NCI-H2196 treated with DMSO at 0.1 percent for 48 hours (cell line): Measurements from ENCODE around the gene PRKG1.
"Not testable (repeated sequence)": the region's sequence is repeated elsewhere in the genome, so short reads cannot be mapped to it uniquely, and the experiment has no call there.

Experiments used
- DNase-seq: peaks from one replicate; lab custom pipeline; 2025; ENCODE audit not compliant: unreplicated experiment; lab: John Stamatoyannopoulos, UW

PRKG1 gene

GRCh38 chr10:51569467-51569866, 495.2 kb downstream of the PRKG1 start:
- DNase-seq, result no peak

GRCh38 chr10:51574248-51575048, 500.2 kb downstream of the PRKG1 start:
- no peak for DNase-seq

- not testable (repeated sequence) for DNase-seq
Measured at GRCh38 chr10:51581196-51581595, 506.9 kb downstream of the PRKG1 start.

- DNase-seq, result no peak
Measured at GRCh38 chr10:51583976-51584375, 509.7 kb downstream of the PRKG1 start.

GRCh38 chr10:51585742-51586141, 511.5 kb downstream of the PRKG1 start:
- DNase-seq, result no peak

- DNase-seq, result no peak
Measured at GRCh38 chr10:51588984-51589383, 514.7 kb downstream of the PRKG1 start.

- no peak for DNase-seq
Measured at GRCh38 chr10:51590818-51591217, 516.5 kb downstream of the PRKG1 start.

- DNase-seq, result no peak
Measured at GRCh38 chr10:51596695-51597094, 522.4 kb downstream of the PRKG1 start.

- DNase-seq, result no peak
Measured at GRCh38 chr10:51599647-51600046, 525.4 kb downstream of the PRKG1 start.

GRCh38 chr10:51602326-51602725, 528.0 kb downstream of the PRKG1 start:
- no peak for DNase-seq

GRCh38 chr10:51604579-51604978, 530.3 kb downstream of the PRKG1 start:
- no peak for DNase-seq

GRCh38 chr10:51606825-51607462, 532.7 kb downstream of the PRKG1 start:
- DNase-seq, result no peak

- no peak for DNase-seq
Measured at GRCh38 chr10:51607463-51607835, 533.2 kb downstream of the PRKG1 start.

GRCh38 chr10:51608211-51608610, 533.9 kb downstream of the PRKG1 start:
- no peak for DNase-seq

- DNase-seq, result no peak
Measured at GRCh38 chr10:51615764-51616298, 541.5 kb downstream of the PRKG1 start.

GRCh38 chr10:51617576-51618235, 543.4 kb downstream of the PRKG1 start:
- no peak for DNase-seq

- DNase-seq, result no peak
Measured at GRCh38 chr10:51619365-51619764, 545.1 kb downstream of the PRKG1 start.

GRCh38 chr10:51620131-51620530, 545.8 kb downstream of the PRKG1 start:
- DNase-seq, result no peak

- DNase-seq, result no peak
Measured at GRCh38 chr10:51624013-51624412, 549.7 kb downstream of the PRKG1 start.

GRCh38 chr10:51629934-51630639, 555.8 kb downstream of the PRKG1 start:
- no peak for DNase-seq

GRCh38 chr10:51630640-51631005, 556.3 kb downstream of the PRKG1 start:
- DNase-seq, result no peak
